ENCODE results near the gene JAKMIP2. TPM values are rescaled to one million over a fixed set of nuclear protein-coding genes. Genes with fewer than 3 reads are reported as not detected.

The JAKMIP2 gene
- total RNA-seq, 1 experiment from 2014 or later, result 6.4 TPM

- Histone ChIP-seq H3K9me3 (ENCODE audit: control insufficient read depth, low read depth, low read length) (no peaks in the 10 kb centered on the region), H2AK5ac (ENCODE audit: insufficient read length, low read length) (no peak overlapping the region), H3K79me2 (ENCODE audit: insufficient read depth, low read length) (peaks cover 2% of the 10 kb centered on the region; the same call in 1 of the 2 replicates), H3K79me1 (ENCODE audit: insufficient read depth, low read depth, low read length, poor library complexity, severe bottlenecking) (no peaks in the 10 kb centered on the region), H3K27me3 (ENCODE audit: insufficient read depth, low read length) (no peaks in the 10 kb centered on the region), H3K56ac (ENCODE audit: insufficient read length, low read depth, low read length) (no peak overlapping the region), H2BK15ac (ENCODE audit: low read depth, low read length) (no peak overlapping the region), H3K4ac (ENCODE audit: low read depth, low read length) (no peak overlapping the region), H2BK5ac (ENCODE audit: insufficient read length, low read length) (no peak overlapping the region), H3K4me2 (ENCODE audit: insufficient read depth, insufficient read length, low read length) (no peak overlapping the region), H3K23ac (ENCODE audit: insufficient read length, low read depth, low read length) (no peak overlapping the region), H3K9ac (ENCODE audit: extremely low read depth, insufficient read length, low read length) (no peak overlapping the region), H3K4me1 (ENCODE audit: insufficient read depth, low read length) (no peaks in the 10 kb centered on the region), H2BK20ac (ENCODE audit: low read depth, low read length, poor library complexity, severe bottlenecking) (no peak overlapping the region), H3K23me2 (ENCODE audit: insufficient read length, low read depth, low read length, poor library complexity, severe bottlenecking) (peaks cover 8% of the 10 kb centered on the region), H2BK12ac (ENCODE audit: insufficient read length, low read depth, low read length) (no peak overlapping the region), H2AFZ (ENCODE audit: low read length) (no peak overlapping the region), H4K91ac (ENCODE audit: insufficient read length, low read depth, low read length) (no peak overlapping the region), H4K20me1 (ENCODE audit: control insufficient read depth, insufficient read depth, insufficient read length) (peaks cover 2% of the 10 kb centered on the region), H2BK120ac (ENCODE audit: low read depth, low read length, poor library complexity, severe bottlenecking) (no peak overlapping the region), H4K5ac (ENCODE audit: insufficient read length, low read depth, low read length) (no peak overlapping the region), H3K14ac (ENCODE audit: insufficient read depth, low read length) (no peak overlapping the region), H4K8ac (replicated peaks; ENCODE audit: insufficient read length, low read depth, low read length) (no peak overlapping the region), H3T11ph (ENCODE audit: low read length) (no peak overlapping the region), H3K27ac (ENCODE audit: insufficient read length, low read depth, low read length) (no peak overlapping the region), H3K18ac (ENCODE audit: insufficient read length, low read depth, low read length) (no peak overlapping the region)
- peaks cover 30 to 33% of the 10 kb centered on the region in 2 experiments for H3K4me1 Mint-ChIP-seq
- H3K4me3 Mint-ChIP-seq, result no peak overlapping the region
- TF ChIP-seq CTCF (conservative IDR thresholded peaks at IDR 0.05), result no peak
- no peaks in the 10 kb centered on the region for H3K27me3 Mint-ChIP-seq (ENCODE audit: low read depth)
- WGBS (ENCODE audit: extremely low coverage, insufficient read length, low lambda C conversion rate), result no CpG with 5 or more reads among the region's 8 CpGs
- H3K36me3 Mint-ChIP-seq (ENCODE audit: insufficient read depth in 1 of 3, low read depth in 3 of 3), result no peaks in the 10 kb centered on the region
- DNase-seq, result no peak
- no peaks in the 10 kb centered on the region for H3K9me3 Mint-ChIP-seq
- H3K27ac Mint-ChIP-seq, result no peak overlapping the region
Measured at GRCh38 chr5:147784146-147784987, 1.8 kb upstream of the JAKMIP2 start.
